NCI-H1436 treated with DMSO at 0.1 percent for 48 hours (cell line): Measurements from ENCODE around the gene CPT2.
"Not testable (repeated sequence)": the region's sequence is repeated elsewhere in the genome, so short reads cannot be mapped to it uniquely, and the experiment has no call there.

Experiments
- DNase-seq: peaks from one replicate; lab custom pipeline; 2025; lab: John Stamatoyannopoulos, UW

The CPT2 gene

DNA sequence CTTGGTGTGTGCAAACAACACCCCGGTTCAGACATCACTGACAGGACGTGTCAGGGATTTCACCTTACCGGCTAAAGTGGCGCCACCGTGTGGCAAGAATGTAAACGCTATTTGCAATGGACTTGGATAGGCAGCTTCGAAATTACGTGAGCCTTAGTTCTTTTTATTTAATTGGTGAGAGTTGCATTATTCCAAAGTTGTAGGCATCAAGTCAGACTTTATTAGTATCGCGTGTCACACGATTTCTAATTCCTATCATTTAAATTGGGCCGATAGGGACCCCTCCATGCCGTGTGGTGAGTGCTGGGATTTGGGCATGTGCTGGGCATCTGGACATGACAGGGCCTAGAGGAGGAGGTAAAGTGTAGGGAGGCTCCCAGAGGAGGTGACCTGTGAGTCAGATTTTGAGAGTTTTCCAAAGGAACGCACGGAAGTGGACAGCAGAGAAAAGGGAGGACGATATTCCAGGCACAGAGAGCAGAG, 14.5 kb upstream of the CPT2 start:
- no peak for DNase-seq

DNA sequence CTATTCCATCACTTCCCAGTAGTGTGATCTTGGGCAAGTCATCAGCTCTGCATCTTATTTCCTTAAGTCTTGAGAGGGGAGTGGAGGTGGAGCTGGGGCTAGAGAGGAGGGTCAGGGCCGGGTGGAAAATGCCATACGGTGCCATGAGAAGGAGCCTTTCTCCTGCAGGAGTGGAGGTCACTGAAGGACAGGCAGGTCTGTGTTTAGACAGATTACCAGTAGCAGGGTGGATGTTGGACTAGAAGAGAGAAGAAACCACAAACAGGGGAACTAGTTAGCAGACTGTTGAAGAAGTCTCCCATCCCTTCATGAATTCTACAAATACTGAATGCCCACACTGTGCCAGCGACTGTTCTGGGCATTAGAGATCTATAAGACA, 13.9 kb upstream of the CPT2 start:
- no peak for DNase-seq

DNA sequence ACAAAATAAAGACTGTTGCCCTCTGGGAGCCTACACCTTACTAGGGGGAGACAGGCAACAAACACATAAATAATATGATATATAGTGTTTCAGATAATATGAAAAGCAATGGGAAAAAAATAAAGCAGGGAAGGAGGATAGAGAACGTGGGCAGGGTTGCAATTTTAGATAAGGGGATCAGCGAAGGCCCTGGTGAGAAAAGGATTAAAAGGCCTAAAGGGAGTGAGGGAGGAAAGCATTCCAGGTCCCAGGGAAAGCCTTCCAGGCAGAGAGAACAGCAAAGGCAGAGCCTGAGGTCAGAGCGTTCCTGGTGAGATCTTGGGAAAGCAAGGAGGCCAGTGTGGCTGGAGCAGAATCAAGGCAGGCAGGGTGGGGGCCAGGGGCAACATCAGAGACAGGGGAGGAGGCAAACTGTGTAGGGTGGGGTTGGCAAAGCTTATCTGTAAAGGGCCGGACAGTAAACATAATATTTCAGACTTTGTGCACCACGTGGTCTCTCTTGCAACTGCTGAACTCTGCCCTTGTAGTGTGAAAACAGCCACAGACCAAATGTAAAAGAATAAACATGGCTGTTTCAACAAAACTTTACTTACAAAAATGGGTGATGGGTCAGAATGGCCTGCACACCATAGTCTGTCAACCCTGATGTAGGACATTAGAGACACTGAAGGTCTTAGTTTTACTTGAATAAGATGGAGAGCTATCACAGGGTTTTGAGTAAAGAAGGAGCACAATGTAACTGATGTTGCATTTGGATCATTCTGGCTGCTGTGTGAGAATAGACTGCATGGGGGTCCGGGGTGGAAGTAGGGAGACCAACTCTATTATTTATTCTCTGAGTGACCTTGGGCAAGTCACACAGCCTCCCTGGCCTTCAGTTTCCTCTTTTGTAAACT, 13.3 kb upstream of the CPT2 start:
- no peak for DNase-seq

DNA sequence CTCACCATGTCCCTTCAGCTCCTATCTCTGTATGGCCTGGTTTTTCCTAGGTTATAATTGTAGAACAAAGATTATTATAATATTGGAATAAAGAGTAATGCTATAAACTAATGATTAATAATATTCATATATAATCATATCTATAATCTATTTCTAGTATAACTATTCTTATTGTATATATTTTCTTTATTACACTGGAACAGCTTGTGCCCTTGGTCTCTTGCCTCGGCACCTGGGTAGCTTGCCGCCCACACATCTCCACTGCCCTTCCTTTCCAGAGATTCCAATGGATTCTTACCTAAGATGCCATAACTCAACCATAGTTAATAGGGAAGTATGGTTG, 10.7 kb upstream of the CPT2 start:
- DNase-seq = not testable (repeated sequence)

DNA sequence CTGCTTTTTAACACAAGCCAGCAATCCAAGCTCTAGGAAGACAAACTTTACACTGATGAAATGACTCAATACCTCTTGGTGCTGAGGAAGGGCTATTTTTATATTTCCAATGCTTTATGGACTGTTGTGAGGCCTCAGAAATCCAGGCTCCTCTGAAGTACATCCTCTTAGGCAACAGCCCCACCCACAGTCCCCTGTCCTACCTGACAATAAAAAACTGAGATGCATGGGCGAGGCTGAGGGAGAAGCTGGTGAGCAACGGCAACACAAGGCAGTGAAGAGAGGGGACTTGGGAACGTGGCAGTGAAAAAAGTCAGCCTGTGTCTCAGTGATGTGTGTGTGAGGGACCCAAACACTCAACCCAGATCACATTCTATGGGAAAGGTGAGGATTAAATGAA, 10.1 kb upstream of the CPT2 start:
- no peak for DNase-seq

DNA sequence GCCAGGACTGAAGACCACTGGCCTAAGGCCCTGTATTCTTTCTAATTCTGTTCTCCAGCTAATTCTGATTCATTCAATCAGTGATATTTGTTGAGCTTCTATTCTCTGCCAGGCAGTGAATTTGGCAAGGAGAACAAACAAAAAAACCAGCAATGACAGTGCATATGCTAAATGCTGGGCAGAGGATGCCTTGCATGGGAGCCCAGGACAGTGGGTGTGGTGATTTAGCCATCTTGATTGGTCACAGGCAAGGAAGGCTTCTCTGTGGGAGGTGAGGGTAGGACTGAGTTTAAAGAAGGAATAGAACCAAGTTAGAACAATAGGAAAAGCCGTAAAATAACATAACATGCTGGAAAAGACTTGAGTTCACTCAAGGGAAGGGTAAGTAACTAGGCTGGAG, 9.2 kb upstream of the CPT2 start:
- DNase-seq = no peak

DNA sequence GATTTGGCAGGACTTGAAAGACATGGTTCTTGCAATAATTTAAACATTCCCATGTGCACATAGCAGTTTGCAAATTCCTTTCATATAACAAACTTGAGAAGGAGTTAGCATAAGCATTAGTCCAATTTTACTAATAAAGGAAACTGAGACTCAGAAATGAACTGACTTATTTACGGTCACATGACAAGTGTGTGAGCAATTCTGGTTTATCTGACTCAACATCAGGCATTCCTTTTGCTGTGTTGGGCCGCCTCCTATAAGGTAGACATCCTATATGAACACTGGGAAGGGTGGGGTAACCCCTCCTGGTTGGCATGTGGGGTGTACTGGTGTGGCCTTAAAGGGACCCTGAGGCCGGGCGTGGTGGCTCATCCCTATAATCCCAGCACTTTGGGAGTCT, 8.5 kb upstream of the CPT2 start:
- DNase-seq = no peak

DNA sequence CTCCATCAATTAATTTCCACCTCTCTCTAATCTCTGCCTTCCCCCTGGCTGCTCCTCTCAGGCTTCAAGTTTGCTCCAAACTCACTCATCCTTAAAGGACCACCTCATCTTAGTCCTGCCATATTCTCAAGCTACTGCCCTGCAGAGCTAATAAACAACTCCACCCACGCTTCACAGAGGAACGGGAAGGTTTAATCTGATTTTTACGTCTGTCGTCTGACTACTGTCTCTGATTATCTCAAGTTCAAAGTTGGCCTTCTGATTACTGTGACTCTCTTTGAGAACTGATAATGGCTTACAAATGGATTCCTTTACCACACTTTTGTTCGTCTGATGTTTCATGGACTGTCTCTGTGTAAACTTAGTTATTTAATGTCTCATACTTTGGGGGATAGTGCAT, 7.6 kb upstream of the CPT2 start:
- DNase-seq = no peak

DNA sequence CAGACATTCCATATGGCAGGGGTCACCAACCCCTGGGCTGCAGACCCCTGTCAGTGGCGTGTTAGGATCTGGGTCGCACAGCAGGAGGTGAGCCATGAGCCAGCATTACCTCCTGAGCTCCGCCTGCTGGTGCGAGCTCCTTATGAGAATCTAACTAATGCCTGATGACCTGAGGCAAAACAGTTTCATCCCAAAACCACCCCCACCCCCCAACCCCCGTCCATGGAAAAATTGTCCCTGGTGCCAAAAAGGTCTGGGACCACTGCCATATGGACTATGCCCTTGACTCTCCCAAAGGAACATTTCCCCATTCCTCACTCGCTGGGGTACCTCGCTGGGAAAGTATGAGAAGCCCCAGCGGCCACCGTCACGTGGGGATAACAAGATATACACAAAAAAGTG, 6.4 kb upstream of the CPT2 start:
- no peak for DNase-seq

DNA sequence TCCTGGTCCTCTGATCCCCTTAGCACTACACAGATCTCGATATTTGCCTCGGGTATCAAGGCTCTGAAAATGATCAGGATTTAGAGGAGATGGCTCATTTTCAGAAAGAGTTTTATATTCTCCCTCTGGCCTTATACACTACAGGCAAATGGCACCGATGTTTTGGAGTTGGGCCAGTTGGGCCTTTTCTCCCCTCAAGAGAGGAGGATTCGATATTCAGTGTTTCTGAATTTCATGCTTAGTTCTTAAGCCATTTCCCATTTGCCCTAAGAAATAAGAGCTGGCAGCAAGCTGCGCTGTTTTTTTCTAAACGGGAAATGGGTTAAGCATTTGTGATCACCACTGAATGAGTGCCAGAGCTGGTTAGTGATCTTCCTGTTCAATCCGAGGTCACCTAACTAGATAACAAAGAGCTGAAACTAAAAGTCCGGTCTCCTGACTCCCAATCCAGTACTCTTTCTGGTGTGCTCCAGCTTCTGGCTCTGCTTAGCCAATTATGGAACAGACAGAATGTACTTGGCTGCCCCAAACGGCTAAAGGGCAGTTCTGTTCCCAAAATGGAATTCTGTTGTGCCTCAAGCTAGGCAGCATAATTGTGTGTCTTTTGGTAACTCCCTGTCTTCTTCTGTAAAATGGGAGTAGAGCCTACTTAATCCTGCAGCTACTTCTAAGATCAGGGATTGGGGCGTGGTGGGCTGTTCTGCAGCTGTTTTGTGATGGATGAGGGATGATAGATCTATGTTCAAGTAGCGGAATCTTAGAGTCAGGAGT, 1.2 kb upstream of the CPT2 start:
- no peak for DNase-seq

DNA sequence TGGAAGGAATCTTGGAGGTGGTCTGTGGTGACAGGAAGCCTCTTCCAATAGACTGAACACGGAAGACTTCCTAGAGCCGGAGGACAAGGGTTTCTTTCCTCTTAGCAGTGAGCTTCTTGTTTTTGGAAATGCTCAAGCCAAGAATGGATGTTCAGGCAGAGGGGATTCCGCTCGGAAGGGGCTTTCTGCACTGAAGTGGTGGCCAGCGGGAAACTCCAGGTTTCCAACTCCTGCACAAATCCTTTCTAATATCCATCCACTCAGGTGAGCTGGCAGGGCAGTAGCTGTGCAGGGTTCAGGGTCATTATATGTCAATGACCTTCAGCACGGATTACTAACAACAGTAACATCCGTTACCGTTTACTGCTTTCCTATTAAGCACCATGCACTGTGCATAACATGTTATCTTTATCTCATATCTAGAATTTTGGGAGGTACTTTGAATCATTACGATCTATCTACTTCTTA, 573 bp upstream of the CPT2 start:
- DNase-seq = no peak

DNA sequence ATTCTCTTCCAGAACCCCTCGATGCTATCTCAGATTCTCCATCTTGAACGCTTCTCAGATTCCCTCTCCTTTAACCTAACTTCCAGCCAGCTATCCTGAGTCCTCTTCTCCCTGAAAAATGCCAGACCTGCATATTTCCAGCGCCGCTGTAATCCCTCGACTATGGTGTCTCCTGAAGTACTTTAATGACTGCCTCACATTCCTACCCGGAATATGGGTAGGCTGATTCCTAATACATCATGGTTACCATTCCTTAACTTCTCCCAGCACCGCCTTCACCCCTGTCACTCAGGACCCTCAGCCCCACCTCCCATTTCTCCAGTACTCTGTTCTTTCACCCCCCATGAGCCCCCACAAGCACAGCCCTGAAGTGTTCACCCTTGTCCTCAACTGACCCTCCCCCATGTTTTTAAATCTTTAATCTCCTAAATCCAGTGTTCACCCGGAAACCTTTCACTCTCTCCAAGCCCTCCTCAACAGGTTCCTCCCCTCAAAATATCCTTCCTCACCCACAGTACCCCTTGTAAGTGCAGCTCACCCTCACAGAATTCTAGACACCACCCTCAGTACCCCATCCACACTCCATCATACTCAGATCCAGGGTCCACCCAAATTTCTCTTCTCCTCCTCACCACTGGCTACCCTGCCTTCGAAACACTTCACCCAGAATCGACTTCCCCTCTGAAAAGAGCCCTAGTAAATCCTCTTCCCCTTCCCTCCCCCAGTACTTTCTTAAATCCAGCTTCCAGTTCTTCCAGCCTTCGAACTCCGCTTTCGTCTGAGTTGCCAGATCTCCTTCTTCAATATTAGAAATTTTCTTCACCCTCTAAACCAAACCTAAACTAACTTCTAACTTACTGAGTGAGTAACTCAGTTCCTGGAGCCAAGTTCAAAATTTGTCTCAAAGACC, 922 bp downstream of the CPT2 start:
- DNase-seq = no peak

DNA sequence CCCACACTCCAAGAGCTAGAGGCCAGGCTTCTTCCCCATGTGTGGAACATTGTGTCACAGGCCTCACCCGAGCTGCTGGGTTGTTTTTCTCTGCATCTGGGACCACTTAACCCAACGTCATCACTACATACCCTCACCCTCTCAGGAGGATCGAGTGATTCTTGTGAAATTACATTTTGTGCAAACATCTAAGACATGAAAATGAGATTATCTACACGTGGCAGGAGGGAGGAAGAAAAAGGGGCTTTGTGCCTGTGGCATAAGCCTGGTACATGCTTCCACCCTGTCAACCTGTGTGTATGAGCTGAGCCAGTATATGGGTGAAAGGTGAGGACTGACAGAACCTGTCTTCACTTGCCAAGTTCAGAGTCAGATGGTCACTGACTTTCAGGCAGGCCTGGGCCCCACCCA, 1.6 kb downstream of the CPT2 start:
- DNase-seq = no peak

DNA sequence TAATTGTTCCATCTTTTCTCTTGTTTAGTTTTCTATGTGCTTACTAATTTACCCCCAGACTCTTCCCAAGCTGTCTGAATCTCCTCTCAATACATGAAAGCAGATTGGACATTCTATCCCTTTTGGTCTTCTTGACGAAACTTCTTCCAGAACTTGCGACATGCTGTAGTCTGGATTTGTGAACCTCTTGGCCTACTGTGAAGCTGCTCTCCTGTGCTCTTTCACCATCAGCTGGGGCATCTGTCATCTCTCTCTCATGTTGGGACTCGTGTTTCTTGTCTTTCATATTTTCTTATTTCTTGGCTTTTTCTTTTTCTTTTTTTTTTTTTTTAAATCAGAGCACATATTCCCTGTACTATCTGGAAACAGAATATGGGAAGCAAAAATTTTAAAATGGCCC, 6.8 kb downstream of the CPT2 start:
- no peak for DNase-seq

DNA sequence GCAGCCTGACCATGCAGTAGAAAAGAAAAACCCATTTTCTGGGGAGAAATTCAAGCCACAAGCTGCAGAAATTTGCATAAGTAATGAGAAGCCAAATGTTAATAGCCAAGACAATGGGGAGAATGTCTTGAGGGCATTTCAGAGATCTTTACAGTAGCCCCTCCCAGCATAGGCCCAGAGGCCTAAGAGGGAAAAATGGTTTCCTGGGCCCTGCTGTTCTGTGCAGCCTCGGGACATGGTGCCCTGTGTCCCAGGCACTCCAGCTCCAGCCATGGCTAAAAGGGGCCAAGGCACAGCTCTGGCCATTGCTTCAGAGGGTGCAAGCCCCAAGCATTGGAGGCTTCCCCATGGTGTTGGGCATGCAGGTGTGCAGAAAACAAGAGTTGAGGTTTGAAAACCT, 8.9 kb downstream of the CPT2 start:
- not testable (repeated sequence) for DNase-seq

DNA sequence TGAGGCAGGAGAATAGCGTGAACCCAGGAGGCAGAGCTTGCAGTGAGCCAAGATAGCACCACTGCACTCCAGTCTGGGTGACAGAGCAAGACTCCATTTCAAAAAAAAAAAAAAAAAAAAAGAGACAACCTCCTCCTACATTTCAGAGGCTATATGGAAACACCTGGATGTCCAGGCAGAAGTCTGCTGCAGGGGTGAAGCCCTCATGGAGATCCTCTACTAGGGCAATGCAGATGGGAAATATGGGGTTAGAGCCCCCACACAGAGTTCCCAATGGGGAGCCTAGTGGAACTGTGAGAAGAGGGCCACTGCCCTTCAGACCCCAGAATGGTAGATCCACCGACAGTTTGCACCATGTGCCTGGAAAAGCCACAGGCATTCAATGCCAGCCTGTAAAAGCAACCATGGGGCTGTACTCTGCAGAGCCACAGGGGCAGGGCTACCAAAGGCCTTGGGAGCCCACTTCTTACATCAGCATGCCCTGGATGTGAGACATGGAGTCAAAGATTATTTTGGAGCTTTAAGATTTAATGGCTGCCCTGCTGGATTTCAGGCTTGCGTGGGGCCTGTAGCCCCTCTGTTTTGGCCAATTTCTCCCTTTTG, 9.6 kb downstream of the CPT2 start:
- DNase-seq = not testable (repeated sequence)

DNA sequence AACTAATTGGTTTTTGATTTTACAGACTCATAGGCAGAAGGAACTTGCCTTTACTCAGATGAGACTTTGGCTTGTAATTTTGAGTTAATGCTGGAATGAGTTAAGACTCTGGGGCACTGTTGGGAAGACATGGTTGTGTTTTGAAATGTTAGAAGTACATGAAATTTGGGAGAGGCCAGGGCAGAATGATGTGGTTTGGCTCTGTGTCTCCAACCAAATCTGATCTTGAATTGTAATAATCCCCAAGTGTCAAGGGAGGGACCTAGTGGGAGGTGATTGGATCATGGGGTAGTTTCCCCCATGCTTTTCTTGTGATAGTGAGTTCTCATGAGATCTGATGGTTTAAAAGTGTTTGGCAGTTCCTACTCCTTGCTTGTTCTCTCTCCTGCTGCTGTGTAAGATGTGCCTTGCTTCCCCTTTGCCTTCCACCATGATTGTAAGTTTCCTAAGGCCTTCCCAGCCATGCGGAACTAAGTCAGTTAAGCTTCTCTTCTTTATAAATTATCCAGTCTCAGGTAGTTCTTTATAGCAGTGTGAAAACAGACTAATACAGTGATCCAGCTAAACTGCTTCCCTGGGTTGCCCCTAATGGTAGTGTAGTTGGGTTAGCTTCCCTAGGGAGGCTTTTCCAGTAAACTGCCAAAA, 10.2 kb downstream of the CPT2 start:
- no peak for DNase-seq

DNA sequence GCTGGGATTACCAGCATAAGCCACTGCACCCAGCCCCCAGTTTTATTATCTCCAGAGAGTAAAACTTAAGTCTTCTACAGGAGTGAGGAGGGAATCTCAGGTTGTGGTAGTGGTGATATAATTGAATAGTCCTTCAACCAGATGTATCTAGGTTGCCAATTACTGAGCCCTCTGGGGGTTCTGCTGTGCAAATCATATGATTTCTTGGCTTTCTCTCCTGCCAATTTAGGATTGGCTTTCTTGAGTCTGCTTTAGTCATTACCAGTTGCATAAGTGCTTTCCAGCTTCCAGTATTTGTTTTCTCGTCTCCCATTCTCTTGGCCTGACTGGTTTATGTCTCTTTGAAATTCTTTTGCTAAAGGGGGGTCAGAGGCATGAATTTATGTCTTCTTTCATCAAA, 11.1 kb downstream of the CPT2 start:
- no peak for DNase-seq

DNA sequence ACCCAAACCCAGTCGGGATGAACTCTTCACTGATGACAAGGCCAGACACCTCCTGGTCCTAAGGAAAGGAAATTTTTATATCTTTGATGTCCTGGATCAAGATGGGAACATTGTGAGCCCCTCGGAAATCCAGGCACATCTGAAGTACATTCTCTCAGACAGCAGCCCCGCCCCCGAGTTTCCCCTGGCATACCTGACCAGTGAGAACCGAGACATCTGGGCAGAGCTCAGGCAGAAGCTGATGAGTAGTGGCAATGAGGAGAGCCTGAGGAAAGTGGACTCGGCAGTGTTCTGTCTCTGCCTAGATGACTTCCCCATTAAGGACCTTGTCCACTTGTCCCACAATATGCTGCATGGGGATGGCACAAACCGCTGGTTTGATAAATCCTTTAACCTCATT, 13.7 kb downstream of the CPT2 start:
- no peak for DNase-seq

DNA sequence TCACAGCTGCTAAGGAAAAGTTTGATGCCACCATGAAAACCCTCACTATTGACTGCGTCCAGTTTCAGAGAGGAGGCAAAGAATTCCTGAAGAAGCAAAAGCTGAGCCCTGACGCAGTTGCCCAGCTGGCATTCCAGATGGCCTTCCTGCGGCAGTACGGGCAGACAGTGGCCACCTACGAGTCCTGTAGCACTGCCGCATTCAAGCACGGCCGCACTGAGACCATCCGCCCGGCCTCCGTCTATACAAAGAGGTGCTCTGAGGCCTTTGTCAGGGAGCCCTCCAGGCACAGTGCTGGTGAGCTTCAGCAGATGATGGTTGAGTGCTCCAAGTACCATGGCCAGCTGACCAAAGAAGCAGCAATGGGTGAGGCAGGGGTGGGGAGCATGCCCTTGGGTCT, 14.3 kb downstream of the CPT2 start:
- DNase-seq = no peak

DNA sequence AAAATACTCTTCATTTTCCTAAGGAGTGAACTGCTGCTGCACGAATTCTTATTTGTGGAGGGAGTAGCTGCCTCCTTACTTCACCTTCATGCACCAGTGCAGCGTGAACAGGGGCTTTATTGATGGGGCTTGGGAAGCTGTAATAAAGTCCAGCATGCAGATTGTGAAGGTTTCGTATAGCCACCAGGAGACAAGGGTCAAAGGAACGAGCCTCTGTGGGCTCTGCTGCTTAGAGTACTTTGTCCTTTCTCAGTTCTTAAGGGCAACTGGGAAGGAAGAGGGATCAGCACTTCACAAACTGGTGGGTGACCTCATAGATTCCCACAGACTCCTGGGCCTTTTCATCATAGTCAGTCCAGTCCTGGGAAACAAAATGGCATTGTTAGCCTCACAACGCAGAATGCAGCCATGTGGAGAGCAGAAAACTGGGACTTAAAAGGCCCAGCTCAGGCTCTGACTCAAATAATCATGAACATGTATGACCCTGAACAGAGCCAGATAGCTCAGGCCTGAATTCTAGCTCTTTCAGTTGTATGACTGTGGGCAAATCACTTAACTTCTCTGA, 17.8 kb downstream of the CPT2 start:
- DNase-seq = no peak
